Measurements from ENCODE around the gene MEOX1. TPM values are rescaled to one million over a fixed set of nuclear protein-coding genes. Genes with fewer than 3 reads are reported as not detected.

MEOX1 gene
- total and polyA plus RNA-seq, 2 of the 8 experiments (the other 6 are each of a cell fraction or from before 2014, with no cell fraction given): not detected

DNA sequence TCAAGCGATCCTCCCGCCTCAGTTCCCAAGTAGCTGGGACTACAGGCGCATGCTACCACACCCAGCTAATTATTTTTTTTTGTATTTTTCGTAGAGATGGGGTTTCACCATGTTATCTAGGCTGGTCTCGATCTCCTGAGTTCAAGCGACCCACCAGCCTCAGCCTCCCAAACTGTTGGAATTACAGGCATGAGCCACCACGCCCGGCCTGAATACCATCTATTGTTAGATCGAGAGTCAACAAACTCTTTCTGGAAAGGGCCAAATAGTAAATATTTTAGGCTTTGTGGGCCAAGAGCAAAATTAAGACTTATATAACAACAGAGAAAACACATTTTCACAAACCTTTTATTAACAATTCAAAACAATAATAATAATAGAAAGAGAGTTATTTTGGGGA lies 41.6 kb downstream of the MEOX1 start:
- Histone ChIP-seq H4K8ac (ENCODE audit: extremely low read depth, insufficient read depth, low read length) (no peak overlapping the region; the same call in 1 of the 2 replicates), H2BK20ac (ENCODE audit: low read length) (no peak overlapping the region), H2BK12ac (ENCODE audit: low read depth, low read length) (no peak overlapping the region), H3K79me2 (ENCODE audit: control insufficient read depth in 1 of 2, insufficient read depth in 2 of 2, low read length in 2 of 2) (no peaks in the 10 kb centered on the region), H2AK5ac (ENCODE audit: low read depth, low read length) (no peak overlapping the region), H3K9ac (replicated peaks in 1 of 4; ENCODE audit: extremely low read depth in 1 of 4, low read depth in 3 of 4, low read length in 3 of 4) (no peak overlapping the region), H3K4ac (replicated peaks; ENCODE audit: insufficient read length, low read depth, low read length) (no peak overlapping the region), H3K23me2 (ENCODE audit: low read depth, low read length) (no peaks in the 10 kb centered on the region; the same call in 1 of the 2 replicates), H3K27me3 (replicated peaks in 1 of 4; ENCODE audit: control insufficient read depth in 3 of 4, extremely low read depth in 1 of 4, insufficient read depth in 3 of 4, low read length in 3 of 4) (no peaks in the 10 kb centered on the region), H3K18ac (ENCODE audit: extremely low read depth, low read length) (no peak overlapping the region), H4K20me1 (replicated peaks in 1 of 2; ENCODE audit: control insufficient read depth in 1 of 2, insufficient read depth in 2 of 2, low read length in 2 of 2) (no peaks in the 10 kb centered on the region), H4K91ac (replicated peaks; ENCODE audit: insufficient read length, low read length) (no peak overlapping the region), H2BK120ac (replicated peaks; ENCODE audit: low read depth, low read length) (no peak overlapping the region), H3K23ac (ENCODE audit: insufficient read length) (no peak overlapping the region), H2BK15ac (ENCODE audit: low read length) (no peak overlapping the region), H3K4me3 (ENCODE audit: extremely low read depth in 1 of 4, insufficient read depth in 2 of 4, low read depth in 3 of 4, low read length in 4 of 4) (no peak overlapping the region), H3K56ac (replicated peaks; ENCODE audit: insufficient read length, low read depth, low read length) (no peak overlapping the region), H3K9me3 (ENCODE audit: insufficient read depth in 2 of 2, low read depth in 1 of 2, low read length in 1 of 2) (no peaks in the 10 kb centered on the region), H3K14ac (ENCODE audit: insufficient read length) (no peak overlapping the region), H4K5ac (ENCODE audit: insufficient read length, low read depth, low read length) (no peak overlapping the region), H3K4me1 (replicated peaks in 1 of 4; ENCODE audit: control insufficient read depth in 3 of 4, insufficient read depth in 4 of 4, low read length in 3 of 4) (no peaks in the 10 kb centered on the region), H2AFZ (ENCODE audit: low read length) (no peak overlapping the region), H3K36me3 (ENCODE audit: control insufficient read depth in 2 of 4, insufficient read depth in 4 of 4, low read length in 3 of 4) (no peaks in the 10 kb centered on the region), H3K4me2 (ENCODE audit: insufficient read depth in 1 of 2, low read depth in 2 of 2, low read length in 2 of 2) (no peak overlapping the region), H3K27ac (ENCODE audit: low read depth, low read length) (no peak overlapping the region), H2BK5ac (ENCODE audit: low read depth, low read length) (no peak overlapping the region), H3K79me1 (ENCODE audit: low read depth, low read length) (no peaks in the 10 kb centered on the region)
- no peak for FAIRE-seq
- no peak for DNase-seq (ENCODE audit: low read depth in 1 of 2, low spot score in 2 of 2)
- 87% methylated on average over 9 of the region's 9 CpGs; no CpG with 5 or more reads in 1 of the 2 experiments for WGBS, 2 experiments (ENCODE audit: extremely low coverage in 1 of 2, insufficient coverage in 1 of 2, insufficient read length in 1 of 2, insufficient replicate concordance in 2 of 2, low coverage in 1 of 2, low lambda C conversion rate in 2 of 2, missing lambda C conversion rate in 1 of 2)
- ChIA-PET CTCF (ENCODE audit: partially characterized antibody) (interaction anchor here (1.4 kb wide), 1 partner anchor 53 kb away, joined by 3 read pairs; no protein-coding TSS in a partner anchor), POLR2A (ENCODE audit: partially characterized antibody) (interaction anchor here (0.6 kb wide), 1 partner anchor 623 kb away, joined by 3 read pairs; no protein-coding TSS in a partner anchor)
- no peak for TF ChIP-seq NANOG (IDR thresholded peaks at IDR 0.05; ENCODE audit: insufficient read depth, low read depth, low read length, poor library complexity, severe bottlenecking)
- TF ChIP-seq BACH1 (IDR thresholded peaks at IDR 0.05; ENCODE audit: low read length): no peak
- no peak for TF ChIP-seq JUN (IDR thresholded peaks at IDR 0.05; ENCODE audit: low read depth, low read length)
- TF ChIP-seq, protein P1, sequence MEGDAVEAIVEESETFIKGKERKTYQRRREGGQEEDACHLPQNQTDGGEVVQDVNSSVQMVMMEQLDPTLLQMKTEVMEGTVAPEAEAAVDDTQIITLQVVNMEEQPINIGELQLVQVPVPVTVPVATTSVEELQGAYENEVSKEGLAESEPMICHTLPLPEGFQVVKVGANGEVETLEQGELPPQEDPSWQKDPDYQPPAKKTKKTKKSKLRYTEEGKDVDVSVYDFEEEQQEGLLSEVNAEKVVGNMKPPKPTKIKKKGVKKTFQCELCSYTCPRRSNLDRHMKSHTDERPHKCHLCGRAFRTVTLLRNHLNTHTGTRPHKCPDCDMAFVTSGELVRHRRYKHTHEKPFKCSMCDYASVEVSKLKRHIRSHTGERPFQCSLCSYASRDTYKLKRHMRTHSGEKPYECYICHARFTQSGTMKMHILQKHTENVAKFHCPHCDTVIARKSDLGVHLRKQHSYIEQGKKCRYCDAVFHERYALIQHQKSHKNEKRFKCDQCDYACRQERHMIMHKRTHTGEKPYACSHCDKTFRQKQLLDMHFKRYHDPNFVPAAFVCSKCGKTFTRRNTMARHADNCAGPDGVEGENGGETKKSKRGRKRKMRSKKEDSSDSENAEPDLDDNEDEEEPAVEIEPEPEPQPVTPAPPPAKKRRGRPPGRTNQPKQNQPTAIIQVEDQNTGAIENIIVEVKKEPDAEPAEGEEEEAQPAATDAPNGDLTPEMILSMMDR (IDR thresholded peaks at IDR 0.05; ENCODE audit: control extremely low read depth in 1 of 3, insufficient read depth in 1 of 3, low read depth in 1 of 3, low read length in 3 of 3): no peak
- TF ChIP-seq RBBP5 (IDR thresholded peaks at IDR 0.05; ENCODE audit: borderline replicate concordance, low read depth, low read length): no peak
- no peak for TF ChIP-seq KDM4A (IDR thresholded peaks at IDR 0.05; ENCODE audit: low read depth, low read length, severe bottlenecking)
- no peak for TF ChIP-seq SUZ12 (IDR thresholded peaks at IDR 0.05; ENCODE audit: low read length)
- no peak for TF ChIP-seq SAP30 (IDR thresholded peaks at IDR 0.05; ENCODE audit: insufficient read depth, insufficient replicate concordance, low read length)
- no peak for TF ChIP-seq KDM5A (IDR thresholded peaks at IDR 0.05; ENCODE audit: low read length)
- no peak for TF ChIP-seq TBP (IDR thresholded peaks at IDR 0.05; ENCODE audit: low read depth, low read length)
- no peak for TF ChIP-seq SRF (IDR thresholded peaks at IDR 0.05; ENCODE audit: low read depth, low read length)
- TF ChIP-seq TAF1 (IDR thresholded peaks at IDR 0.05; ENCODE audit: low read depth, low read length): no peak
